ENCODE results near the gene FAM120B. TPM values are rescaled to one million over a fixed set of nuclear protein-coding genes. Genes with fewer than 3 reads are reported as not detected.

The FAM120B gene
- polyA plus RNA-seq, 1 donor from 2014 or later = 17.9 TPM

GRCh38 chr6:170269846-170270541 lies 36.6 kb upstream of the FAM120B start:
- H4K20me1 ChIP-seq (ENCODE audit: insufficient read depth) = no peaks in the 10 kb centered on the region
- H3K27ac ChIP-seq (ENCODE audit: low read length) = no peak overlapping the region
- no peaks in the 10 kb centered on the region for H3K9me2 ChIP-seq (ENCODE audit: insufficient read depth, low read length)
- no peak overlapping the region for H3K4me2 ChIP-seq (ENCODE audit: low read length)
- no peaks in the 10 kb centered on the region for H3K79me2 ChIP-seq (replicated peaks; ENCODE audit: insufficient read depth, low read length)
- no peak overlapping the region for H3K4me3 ChIP-seq (ENCODE audit: low read length)
- no peak overlapping the region for H2AFZ ChIP-seq (ENCODE audit: low read depth, low read length)
- H3K27me3 ChIP-seq (ENCODE audit: insufficient read depth, low read depth, low read length) = no peaks in the 10 kb centered on the region
- TF ChIP-seq MXI1 (conservative IDR thresholded peaks at IDR 0.05; ENCODE audit: poor library complexity, severe bottlenecking) = no peak
- no peak for TF ChIP-seq RAD21 (conservative IDR thresholded peaks at IDR 0.05)
- TF ChIP-seq, protein P1, sequence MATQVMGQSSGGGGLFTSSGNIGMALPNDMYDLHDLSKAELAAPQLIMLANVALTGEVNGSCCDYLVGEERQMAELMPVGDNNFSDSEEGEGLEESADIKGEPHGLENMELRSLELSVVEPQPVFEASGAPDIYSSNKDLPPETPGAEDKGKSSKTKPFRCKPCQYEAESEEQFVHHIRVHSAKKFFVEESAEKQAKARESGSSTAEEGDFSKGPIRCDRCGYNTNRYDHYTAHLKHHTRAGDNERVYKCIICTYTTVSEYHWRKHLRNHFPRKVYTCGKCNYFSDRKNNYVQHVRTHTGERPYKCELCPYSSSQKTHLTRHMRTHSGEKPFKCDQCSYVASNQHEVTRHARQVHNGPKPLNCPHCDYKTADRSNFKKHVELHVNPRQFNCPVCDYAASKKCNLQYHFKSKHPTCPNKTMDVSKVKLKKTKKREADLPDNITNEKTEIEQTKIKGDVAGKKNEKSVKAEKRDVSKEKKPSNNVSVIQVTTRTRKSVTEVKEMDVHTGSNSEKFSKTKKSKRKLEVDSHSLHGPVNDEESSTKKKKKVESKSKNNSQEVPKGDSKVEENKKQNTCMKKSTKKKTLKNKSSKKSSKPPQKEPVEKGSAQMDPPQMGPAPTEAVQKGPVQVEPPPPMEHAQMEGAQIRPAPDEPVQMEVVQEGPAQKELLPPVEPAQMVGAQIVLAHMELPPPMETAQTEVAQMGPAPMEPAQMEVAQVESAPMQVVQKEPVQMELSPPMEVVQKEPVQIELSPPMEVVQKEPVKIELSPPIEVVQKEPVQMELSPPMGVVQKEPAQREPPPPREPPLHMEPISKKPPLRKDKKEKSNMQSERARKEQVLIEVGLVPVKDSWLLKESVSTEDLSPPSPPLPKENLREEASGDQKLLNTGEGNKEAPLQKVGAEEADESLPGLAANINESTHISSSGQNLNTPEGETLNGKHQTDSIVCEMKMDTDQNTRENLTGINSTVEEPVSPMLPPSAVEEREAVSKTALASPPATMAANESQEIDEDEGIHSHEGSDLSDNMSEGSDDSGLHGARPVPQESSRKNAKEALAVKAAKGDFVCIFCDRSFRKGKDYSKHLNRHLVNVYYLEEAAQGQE (IDR thresholded peaks at IDR 0.05; ENCODE audit: borderline replicate concordance) = no peak
- no peak for TF ChIP-seq SMC3 (conservative IDR thresholded peaks at IDR 0.05; ENCODE audit: poor library complexity)
- TF ChIP-seq EZH2 (IDR thresholded peaks at IDR 0.05; ENCODE audit: borderline replicate concordance, insufficient read depth, low read length, poor library complexity, severe bottlenecking) = no peak
- TF ChIP-seq CTCF (IDR thresholded peaks at IDR 0.05; ENCODE audit: poor library complexity, severe bottlenecking) = no peak
- no peak for TF ChIP-seq EP300 (conservative IDR thresholded peaks at IDR 0.05; ENCODE audit: poor library complexity, severe bottlenecking)
- TF ChIP-seq POLR2AphosphoS5 (IDR thresholded peaks at IDR 0.05) = no peak
- no peak for TF ChIP-seq TAF1 (IDR thresholded peaks at IDR 0.05; ENCODE audit: low read depth)
- H3K9me3 ChIP-seq (ENCODE audit: low read length) = no peaks in the 10 kb centered on the region
- no peaks in the 10 kb centered on the region for H3F3A ChIP-seq (ENCODE audit: insufficient read depth, low read length, poor library complexity, severe bottlenecking)
- H3K9ac ChIP-seq (ENCODE audit: low read length) = no peak overlapping the region
- H3K36me3 ChIP-seq (ENCODE audit: insufficient read depth, low read length) = no peaks in the 10 kb centered on the region

- Histone ChIP-seq H3K9me3 (ENCODE audit: low read length) (no peaks in the 10 kb centered on the region), H2AFZ (ENCODE audit: low read depth, low read length) (no peak overlapping the region), H3K9ac (ENCODE audit: low read length) (no peak overlapping the region), H4K20me1 (ENCODE audit: insufficient read depth) (no peaks in the 10 kb centered on the region), H3K9me2 (ENCODE audit: insufficient read depth, low read length) (no peaks in the 10 kb centered on the region), H3K27me3 (ENCODE audit: insufficient read depth, low read depth, low read length) (no peaks in the 10 kb centered on the region), H3F3A (ENCODE audit: insufficient read depth, low read length, poor library complexity, severe bottlenecking) (no peaks in the 10 kb centered on the region), H3K79me2 (replicated peaks; ENCODE audit: insufficient read depth, low read length) (no peaks in the 10 kb centered on the region), H3K4me2 (ENCODE audit: low read length) (no peak overlapping the region), H3K27ac (ENCODE audit: low read length) (no peak overlapping the region), H3K36me3 (ENCODE audit: insufficient read depth, low read length) (no peaks in the 10 kb centered on the region), H3K4me3 (ENCODE audit: low read length) (no peak overlapping the region)
- no peak for TF ChIP-seq EZH2 (IDR thresholded peaks at IDR 0.05; ENCODE audit: borderline replicate concordance, insufficient read depth, low read length, poor library complexity, severe bottlenecking)
- no peak for TF ChIP-seq CTCF (IDR thresholded peaks at IDR 0.05; ENCODE audit: poor library complexity, severe bottlenecking)
- TF ChIP-seq EP300 (conservative IDR thresholded peaks at IDR 0.05; ENCODE audit: poor library complexity, severe bottlenecking) = no peak
- TF ChIP-seq SMC3 (conservative IDR thresholded peaks at IDR 0.05; ENCODE audit: poor library complexity) = no peak
- no peak for TF ChIP-seq RAD21 (conservative IDR thresholded peaks at IDR 0.05)
- TF ChIP-seq POLR2AphosphoS5 (IDR thresholded peaks at IDR 0.05) = no peak
- TF ChIP-seq, protein P1 (IDR thresholded peaks at IDR 0.05; ENCODE audit: borderline replicate concordance) = no peak
- no peak for TF ChIP-seq TAF1 (IDR thresholded peaks at IDR 0.05; ENCODE audit: low read depth)
- no peak for TF ChIP-seq MXI1 (conservative IDR thresholded peaks at IDR 0.05; ENCODE audit: poor library complexity, severe bottlenecking)
These were observed 35.5 kb upstream of the FAM120B start for GRCh38 chr6:170270984-170271593.
